HCT116 (cell line): ENCODE measurements around the gene PI4KA. TPM values are rescaled to one million over a fixed set of nuclear protein-coding genes. Genes with fewer than 3 reads are reported as not detected.

Experiments
- ATAC-seq: fragments of 200-7000 bp; cut with Tn5 transposase; 2 replicates; pipeline ENCODE4 v1.9.1; 2020; ENCODE audit warnings: mild to moderate bottlenecking, moderate library complexity
- BruUV-seq: library from RNA; stranded (reverse); fragments of 400-500 nt; replicated peaks from 2 replicates; lab custom pipeline; 2021; lab: Mats Ljungman, UMichigan
- CTCF ChIA-PET: fragments of 300-600 bp; sonication (Branson Sonifier 250); formaldehyde crosslinking; loops from one replicate; lab custom pipeline; 2021; ENCODE audit warnings: antibody characterized with exemption; lab: Charles Lee
- POLR2A ChIA-PET: fragments of 300-600, 350-600 bp; sonication (Branson Sonifier 250); formaldehyde crosslinking; loops from one replicate; lab custom pipeline; 2021; ENCODE audit warnings: antibody characterized with exemption; lab: Charles Lee
- RAD21 ChIA-PET, 2 experiments: fragments of 300-600 bp; sonication (Branson Sonifier 250); formaldehyde crosslinking; loops; one replicate each; lab custom pipeline; 2023; ENCODE audit warnings: low total read pairs in 2 of 2; ENCODE audit not compliant: uncharacterized antibody in 2 of 2, unreplicated experiment in 2 of 2, low non-redundant PET in 1 of 2; lab: Charles Lee
- DNase-seq: peaks from one replicate; pipeline ENCODE4 v3.0.0-alpha.2; 2010; ENCODE audit warnings: low read depth, low spot score
- H2AFZ ChIP-seq: fragments of 200-600 bp; shearing (Covaris generic), sonication (generic); 2 replicates; pipeline ENCODE4 v1.6.1; 2017; ENCODE audit warnings: low read depth, mixed run types, mixed read lengths, antibody characterized with exemption, low read length; ENCODE audit not compliant: poor library complexity, severe bottlenecking
- H3K27ac ChIP-seq: 2 replicates; pipeline ENCODE4 v1.5.1; 2012; ENCODE audit warnings: low read depth, low read length
- H3K27me3 ChIP-seq: fragments of 200-600 bp; sonication (generic); 2 replicates; pipeline ENCODE4 v1.6.1; 2016; ENCODE audit warnings: mixed run types, low read length, mixed read lengths; ENCODE audit not compliant: insufficient read depth
- H3K36me3 ChIP-seq, 2 experiments: fragments of 200-500 bp in 1 of 2; fragments of 200-600 bp in 1 of 2; sonication (Bioruptor generic) in 1 of 2; sonication (generic) in 1 of 2; 2 replicates each; pipeline versions ENCODE4 v1.5.1 to v1.6.1; 2014 to 2016; ENCODE audit warnings: low read length in 2 of 2, inconsistent platforms in 1 of 2, mixed read lengths in 1 of 2, mixed run types in 1 of 2; ENCODE audit not compliant: insufficient read depth in 2 of 2, control insufficient read depth in 1 of 2
- H3K4me1 ChIP-seq, 2 experiments: fragments of 200-600 bp in 1 of 2; sonication (generic) in 1 of 2; 2 replicates each; pipeline versions ENCODE4 v1.5.1 to v1.6.1; 2012 to 2017; ENCODE audit warnings: low read length in 2 of 2, inconsistent platforms in 1 of 2, mild to moderate bottlenecking in 1 of 2, mixed read lengths in 1 of 2, mixed run types in 1 of 2, moderate library complexity in 1 of 2; ENCODE audit not compliant: insufficient read depth in 2 of 2, control insufficient read depth in 1 of 2
- H3K4me2 ChIP-seq: fragments of 200-600 bp; sonication (generic); 2 replicates; pipeline ENCODE4 v1.6.1; 2017; ENCODE audit warnings: mixed run types, low read length, mixed read lengths
- H3K4me3 ChIP-seq, 2 experiments: fragments of 200-600 bp in 1 of 2; sonication (generic) in 1 of 2; replicated peaks in 1 of 2; 2 replicates each; pipeline ENCODE4 v1.5.1; 2011 to 2016; ENCODE audit warnings: low read length in 2 of 2, control low read depth in 1 of 2, low read depth in 1 of 2, mild to moderate bottlenecking in 1 of 2, mixed read lengths in 1 of 2, mixed run types in 1 of 2
- H3K79me2 ChIP-seq: fragments of 200-600 bp; sonication (generic); 2 replicates; pipeline ENCODE4 v1.6.1; 2017; ENCODE audit warnings: mild to moderate bottlenecking, mixed run types, low read length, moderate library complexity, mixed read lengths; ENCODE audit not compliant: insufficient read depth
- H3K9ac ChIP-seq: fragments of 200-600 bp; sonication (generic); 2 replicates; pipeline ENCODE4 v1.6.1; 2016; ENCODE audit warnings: low read length, mixed read lengths
- H3K9me2 ChIP-seq: fragments of 200-600 bp; sonication (generic), shearing (Covaris generic); 2 replicates; pipeline ENCODE4 v1.6.1; 2017; ENCODE audit warnings: mixed run types, mild to moderate bottlenecking, moderate library complexity; ENCODE audit not compliant: insufficient read depth
- H3K9me3 ChIP-seq, 2 experiments: fragments of 200-500 bp in 1 of 2; fragments of 200-600 bp in 1 of 2; sonication (Bioruptor generic) in 1 of 2; sonication (generic) in 1 of 2; 2 replicates each; pipeline ENCODE4 v1.6.1; 2014 to 2017; ENCODE audit warnings: low read length in 2 of 2, mixed read lengths in 2 of 2, inconsistent platforms in 1 of 2, low read depth in 1 of 2, mild to moderate bottlenecking in 1 of 2, mixed run types in 1 of 2, moderate library complexity in 1 of 2; ENCODE audit not compliant: control insufficient read depth in 1 of 2, insufficient read depth in 1 of 2
- H4K20me1 ChIP-seq: fragments of 200-600 bp; sonication (generic), shearing (Covaris generic); 2 replicates; pipeline ENCODE4 v1.6.1; 2017; ENCODE audit warnings: mixed run types, mild to moderate bottlenecking, moderate library complexity; ENCODE audit not compliant: insufficient read depth
- ATF3 ChIP-seq: IDR thresholded peaks from 2 replicates; pipeline ENCODE4 v1.6.1; 2012
- CBX3 ChIP-seq: IDR thresholded peaks from 2 replicates; pipeline ENCODE4 v1.6.1; 2012; ENCODE audit warnings: low read depth
- CTCF ChIP-seq, 3 experiments: fragments of 200-600 bp in 1 of 3; sonication (generic) in 1 of 3; IDR thresholded peaks in 2 of 3; conservative IDR thresholded peaks in 1 of 3; 2 replicates each; pipeline ENCODE4 v1.5.1; 2012 to 2017; ENCODE audit warnings: low read depth in 2 of 3, low read length in 2 of 3, antibody characterized with exemption in 1 of 3, borderline replicate concordance in 1 of 3, control low read depth in 1 of 3, mild to moderate bottlenecking in 1 of 3, mixed read lengths in 1 of 3, mixed run types in 1 of 3, moderate library complexity in 1 of 3; ENCODE audit not compliant: insufficient read depth in 1 of 3
- ELF1 ChIP-seq: IDR thresholded peaks from 2 replicates; pipeline ENCODE4 v1.6.1; 2012; ENCODE audit warnings: low read depth, borderline replicate concordance
- EZH2 ChIP-seq: fragments of 200-600 bp; sonication (generic); IDR thresholded peaks from 2 replicates; pipeline ENCODE4 v1.6.1; 2017; ENCODE audit warnings: antibody characterized with exemption, mixed run types
- JUND ChIP-seq: IDR thresholded peaks from 2 replicates; pipeline ENCODE4 v1.6.1; 2012
- MAX ChIP-seq: IDR thresholded peaks from 2 replicates; pipeline ENCODE4 v1.6.1; 2012
- POLR2AphosphoS5 ChIP-seq: IDR thresholded peaks from 2 replicates; pipeline ENCODE4 v1.6.1; 2011; ENCODE audit warnings: mild to moderate bottlenecking, low read depth, low read length, moderate library complexity
- RAD21 ChIP-seq: IDR thresholded peaks from 2 replicates; pipeline ENCODE4 v1.6.1; 2012; ENCODE audit warnings: low read depth, mild to moderate bottlenecking
- REST ChIP-seq: IDR thresholded peaks from 2 replicates; pipeline ENCODE4 v1.6.1; 2012; ENCODE audit warnings: low read depth
- SP1 ChIP-seq: IDR thresholded peaks from 2 replicates; pipeline ENCODE4 v1.6.1; 2012; ENCODE audit warnings: low read depth
- SRF ChIP-seq: IDR thresholded peaks from 2 replicates; pipeline ENCODE4 v1.6.1; 2012; ENCODE audit warnings: low read depth
- TCF7L2 ChIP-seq: IDR thresholded peaks from 2 replicates; pipeline ENCODE4 v1.7.0; 2011; ENCODE audit warnings: borderline replicate concordance, inconsistent platforms; ENCODE audit not compliant: insufficient read depth, insufficient read length; ENCODE audit errors: extremely low read depth
- ZBTB33 ChIP-seq: IDR thresholded peaks from 2 replicates; pipeline ENCODE4 v1.6.1; 2011; ENCODE audit warnings: mild to moderate bottlenecking, low read length, moderate library complexity; ENCODE audit not compliant: insufficient replicate concordance; ENCODE audit errors: extremely low read depth
- ZFX ChIP-seq: fragments of 450-650 bp; IDR thresholded peaks from 2 replicates; pipeline ENCODE4 v1.6.1; 2017
- ZNF274 ChIP-seq: fragments of 200-500 bp; sonication (Bioruptor generic); IDR thresholded peaks from 2 replicates; pipeline ENCODE4 v1.6.1; 2014; ENCODE audit warnings: mild to moderate bottlenecking, low read depth, low read length, inconsistent platforms
- intact Hi-C: fragments of 100-400 bp; cut with micrococcal nuclease; formaldehyde crosslinking; loops from 2 replicates; pipeline ENCODE4 v1.10.0; 2022
- total RNA-seq: library from RNA; stranded (reverse); gene quantifications from one replicate; pipeline ENCODE4 v1.2.1, GENCODE V29; 2021; ENCODE audit not compliant: unreplicated experiment

Gene PI4KA
- total RNA-seq, 1 experiment from 2014 or later, result 59.6 TPM

GRCh38 chr22:20750461-20751184 is 108.0 kb downstream of the PI4KA start:
- H3K79me2 ChIP-seq, result no peaks in the 10 kb centered on the region
- peaks cover 0 to 8% of the 10 kb centered on the region in 2 experiments; a peak in 2 of 4 replicates for H3K36me3 ChIP-seq
- no peak for TF ChIP-seq ELF1
- no peak for TF ChIP-seq SP1
- no peak for TF ChIP-seq REST
- TF ChIP-seq ATF3, result no peak
- TF ChIP-seq JUND, result no peak
- TF ChIP-seq POLR2AphosphoS5, result no peak
- TF ChIP-seq CBX3, result no peak
- no peak for TF ChIP-seq CTCF (IDR thresholded peaks at IDR 0.05 in 2 of 3, conservative IDR thresholded peaks at IDR 0.05 in 1 of 3; ENCODE audit: borderline replicate concordance in 1 of 3, insufficient read depth in 1 of 3, low read depth in 2 of 3, low read length in 2 of 3)
- TF ChIP-seq SRF, result no peak
- TF ChIP-seq ZBTB33, result no peak
- TF ChIP-seq EZH2, result no peak
- no peak for TF ChIP-seq RAD21
- no peak for TF ChIP-seq TCF7L2
- TF ChIP-seq ZNF274, result no peak
- no peak for TF ChIP-seq MAX
- TF ChIP-seq ZFX, result no peak
- TF ChIP-seq, all 23 proteins: peak for 0
- Histone ChIP-seq H2AFZ (no peak overlapping the region), H3K4me2 (no peak overlapping the region), H3K4me3 (no peak overlapping the region), H3K4me1 (no peaks in the 10 kb centered on the region), H3K9ac (no peak overlapping the region), H3K27me3 (no peaks in the 10 kb centered on the region), H3K9me2 (no peaks in the 10 kb centered on the region), H3K27ac (no peak overlapping the region), H3K9me3 (no peaks in the 10 kb centered on the region), H4K20me1 (no peaks in the 10 kb centered on the region)
- ATAC-seq (peak; percentile 42; the same call in 1 of the 2 replicates), DNase-seq (no peak)
- ChIA-PET POLR2A (no interaction called here), RAD21 (no interaction called here), CTCF (no interaction called here)
- no TSS peak for BruUV-seq
- intact Hi-C loops, result no loop called here
